Spinal cord (tissue), 10 donors: Measurements from ENCODE around the gene MIOS. TPM values are rescaled to one million over a fixed set of nuclear protein-coding genes. Genes with fewer than 3 reads are reported as not detected.

Source experiments
- DNase-seq, 6 donors: peaks; one replicate each; pipeline versions ENCODE4 v3.0.0 to v3.0.0-alpha.2; 2013 to 2015; ENCODE audit warnings: low spot score in 6 of 6, low read depth in 4 of 6
- H3K27ac ChIP-seq: one replicate; pipeline ENCODE4 v1.5.1; 2013; ENCODE audit warnings: low read depth, low read length, control low read depth
- H3K27me3 ChIP-seq: one replicate; pipeline ENCODE4 v1.6.1; 2013; ENCODE audit warnings: low read length; ENCODE audit not compliant: control insufficient read depth, insufficient read depth
- H3K36me3 ChIP-seq: one replicate; pipeline ENCODE4 v1.6.1; 2013; ENCODE audit warnings: low read length; ENCODE audit not compliant: control insufficient read depth, insufficient read depth
- H3K4me1 ChIP-seq: one replicate; pipeline ENCODE4 v1.6.1; 2013; ENCODE audit warnings: low read length; ENCODE audit not compliant: control insufficient read depth, insufficient read depth
- H3K4me3 ChIP-seq: one replicate; pipeline ENCODE4 v1.5.1; 2013; ENCODE audit warnings: low read depth, low read length, control low read depth
- H3K9me3 ChIP-seq: one replicate; pipeline ENCODE4 v1.6.1; 2013; ENCODE audit warnings: low read length; ENCODE audit not compliant: control insufficient read depth, insufficient read depth
- WGBS: methylation state at CpG from one replicate; pipeline ENCODE4 v1.1.5; 2013; ENCODE audit warnings: missing lambda C conversion rate; ENCODE audit not compliant: insufficient coverage; 5-methylcytosine and 5-hydroxymethylcytosine counted together
- polyA plus RNA-seq, 2 donors: library from polyadenylated mRNA; unstranded; fragments of 120-200 nt; gene quantifications; one replicate each; pipeline ENCODE4 v1.2.1, GENCODE V29; 2013; ENCODE audit not compliant: insufficient read length in 2 of 2
- total RNA-seq, 2 donors: library from RNA; depleted of rRNA in 1 of 2; stranded (reverse); fragments of 120-200 nt in 1 of 2; fragments of >200 nt in 1 of 2; gene quantifications; one replicate each; pipeline versions ENCODE4 v1.2.3 to v1.2.4, GENCODE V29; 2013 to 2014
- donor health status: healthy.

MIOS gene
- total and polyA plus RNA-seq, 4 donors: 23.4 to 60.4 (median 33.1) TPM

- WGBS: 92% methylated on average over 3 of the region's 3 CpGs
- Histone ChIP-seq H3K4me3 (no peak overlapping the region), H3K27ac (no peak overlapping the region), H3K36me3 (no peaks in the 10 kb centered on the region), H3K9me3 (no peaks in the 10 kb centered on the region), H3K27me3 (no peaks in the 10 kb centered on the region), H3K4me1 (no peaks in the 10 kb centered on the region)
- DNase-seq: no peak
Observed at GRCh38 chr7:7564323-7564780, 2.3 kb upstream of the MIOS start.

GRCh38 chr7:7565018-7565680 lies 1.5 kb upstream of the MIOS start:
- Histone ChIP-seq H3K4me3 (no peak overlapping the region), H3K27me3 (no peaks in the 10 kb centered on the region), H3K36me3 (no peaks in the 10 kb centered on the region), H3K27ac (no peak overlapping the region), H3K9me3 (no peaks in the 10 kb centered on the region), H3K4me1 (no peaks in the 10 kb centered on the region)
- WGBS: 100% methylated on average over 4 of the region's 4 CpGs
- no peak for DNase-seq

GRCh38 chr7:7565746-7566650 lies 686 bp upstream of the MIOS start:
- WGBS: 95% methylated on average over 21 of the region's 26 CpGs
- peak in 1 of 6 donors; percentile 9 for DNase-seq

GRCh38 chr7:7567898-7568531 lies 1.3 kb downstream of the MIOS start:
- WGBS: no CpG with 5 or more reads among the region's 2 CpGs
- Histone ChIP-seq H3K27ac (no peak overlapping the region), H3K36me3 (no peaks in the 10 kb centered on the region), H3K9me3 (no peaks in the 10 kb centered on the region), H3K4me3 (peak overlapping the region; percentile 72), H3K27me3 (no peaks in the 10 kb centered on the region), H3K4me1 (no peaks in the 10 kb centered on the region)
- DNase-seq: peak in 1 of 6 donors; percentile 28

More at GRCh38 chr7:7565746-7566650, 686 bp upstream of the MIOS start:
- Histone ChIP-seq H3K27me3 (no peaks in the 10 kb centered on the region), H3K27ac (peak overlapping the region; percentile 59), H3K9me3 (no peaks in the 10 kb centered on the region), H3K4me1 (no peaks in the 10 kb centered on the region), H3K4me3 (peak overlapping the region; percentile 72), H3K36me3 (no peaks in the 10 kb centered on the region)

- WGBS: 100% methylated on average over 1 of the region's 4 CpGs
- peak in 1 of 6 donors; percentile 2 for DNase-seq
- no peak overlapping the region for H3K27ac ChIP-seq
- H3K4me3 ChIP-seq: peak overlapping the region; percentile 72
- no peaks in the 10 kb centered on the region for H3K36me3 ChIP-seq
- no peaks in the 10 kb centered on the region for H3K4me1 ChIP-seq
- H3K27me3 ChIP-seq: no peaks in the 10 kb centered on the region
- H3K9me3 ChIP-seq: no peaks in the 10 kb centered on the region
Observed at GRCh38 chr7:7568553-7568952, 1.9 kb downstream of the MIOS start.

GRCh38 chr7:7569081-7569527 lies 2.4 kb downstream of the MIOS start:
- Histone ChIP-seq H3K9me3 (no peaks in the 10 kb centered on the region), H3K4me1 (no peaks in the 10 kb centered on the region), H3K4me3 (no peak overlapping the region), H3K27ac (no peak overlapping the region), H3K36me3 (no peaks in the 10 kb centered on the region), H3K27me3 (no peaks in the 10 kb centered on the region)
- DNase-seq: no peak
- WGBS: no CpG with 5 or more reads among the region's 5 CpGs

GRCh38 chr7:7569615-7570014 lies 2.9 kb downstream of the MIOS start:
- H3K27ac ChIP-seq: no peak overlapping the region
- H3K9me3 ChIP-seq: no peaks in the 10 kb centered on the region
- DNase-seq: no peak
- no peaks in the 10 kb centered on the region for H3K27me3 ChIP-seq
- no peaks in the 10 kb centered on the region for H3K4me1 ChIP-seq
- WGBS: 97% methylated on average over 3 of the region's 3 CpGs
- H3K4me3 ChIP-seq: no peak overlapping the region
- H3K36me3 ChIP-seq: no peaks in the 10 kb centered on the region

GRCh38 chr7:7570584-7570983 lies 3.9 kb downstream of the MIOS start:
- no peaks in the 10 kb centered on the region for H3K36me3 ChIP-seq
- WGBS: 95% methylated on average over 3 of the region's 3 CpGs
- H3K9me3 ChIP-seq: no peaks in the 10 kb centered on the region
- no peaks in the 10 kb centered on the region for H3K4me1 ChIP-seq
- H3K4me3 ChIP-seq: no peak overlapping the region
- H3K27me3 ChIP-seq: no peaks in the 10 kb centered on the region
- no peak overlapping the region for H3K27ac ChIP-seq
- DNase-seq: no peak

GRCh38 chr7:7573701-7574100 lies 7.0 kb downstream of the MIOS start:
- H3K27ac ChIP-seq: no peak overlapping the region
- no peaks in the 10 kb centered on the region for H3K27me3 ChIP-seq
- no peaks in the 10 kb centered on the region for H3K4me1 ChIP-seq
- H3K4me3 ChIP-seq: no peak overlapping the region
- no CpG with 5 or more reads among the region's 2 CpGs for WGBS
- DNase-seq: no peak
- no peaks in the 10 kb centered on the region for H3K9me3 ChIP-seq
- H3K36me3 ChIP-seq: no peaks in the 10 kb centered on the region
